ENCODE measurements around the gene CARD11. TPM values are rescaled to one million over a fixed set of nuclear protein-coding genes. Genes with fewer than 3 reads are reported as not detected.

The CARD11 gene
- total RNA-seq, 1 experiment from 2014 or later: 0.57 TPM

GRCh38 chr7:2965745-2966270 lies 77.9 kb downstream of the CARD11 start:
- Histone ChIP-seq H3K4me2 (ENCODE audit: low read length) (no peak overlapping the region), H4K20me1 (ENCODE audit: insufficient read depth) (no peaks in the 10 kb centered on the region), H3K27ac (ENCODE audit: low read depth, low read length) (no peak overlapping the region), H3K9ac (ENCODE audit: low read length) (no peak overlapping the region), H3K4me1 (ENCODE audit: control insufficient read depth in 1 of 2, insufficient read depth in 2 of 2, low read length in 2 of 2) (no peaks in the 10 kb centered on the region), H3K4me3 (replicated peaks in 1 of 2; ENCODE audit: low read depth in 1 of 2, low read length in 2 of 2) (no peak overlapping the region), H3K9me2 (ENCODE audit: insufficient read depth) (no peaks in the 10 kb centered on the region), H2AFZ (ENCODE audit: low read depth, low read length, poor library complexity, severe bottlenecking) (no peak overlapping the region), H3K27me3 (ENCODE audit: insufficient read depth, low read length) (no peaks in the 10 kb centered on the region), H3K9me3 (ENCODE audit: control insufficient read depth in 1 of 2, insufficient read depth in 1 of 2, low read depth in 1 of 2, low read length in 2 of 2) (0 out of 4 replicates have a peak, but pooled peaks cover 0 to 4% of the 10 kb centered on the region in 2 experiments), H3K79me2 (ENCODE audit: insufficient read depth, low read length) (no peaks in the 10 kb centered on the region), H3K36me3 (ENCODE audit: control insufficient read depth in 1 of 2, insufficient read depth in 2 of 2, low read length in 2 of 2) (no peaks in the 10 kb centered on the region)
- ChIA-PET RAD21 (ENCODE audit: low non-redundant PET in 1 of 2, low total read pairs in 2 of 2, uncharacterized antibody in 2 of 2, unreplicated experiment in 2 of 2) (no interaction called here), POLR2A (no interaction called here), CTCF (no interaction called here)
- no peak for ATAC-seq
- intact Hi-C loops (cut with micrococcal nuclease): no loop called here
- DNase-seq (ENCODE audit: low read depth, low spot score): no peak
- TF ChIP-seq SIN3A (IDR thresholded peaks at IDR 0.05; ENCODE audit: low read depth) (no peak), ZFX (IDR thresholded peaks at IDR 0.05) (no peak), JUND (IDR thresholded peaks at IDR 0.05) (no peak), EZH2 (IDR thresholded peaks at IDR 0.05) (no peak), YY1 (IDR thresholded peaks at IDR 0.05; ENCODE audit: extremely low read depth, insufficient replicate concordance, low read depth, low read length) (no peak)
- no TSS peak for BruUV-seq (replicated peaks)

- Histone ChIP-seq H3K79me2 (ENCODE audit: insufficient read depth, low read length) (no peaks in the 10 kb centered on the region), H3K9me2 (ENCODE audit: insufficient read depth) (no peaks in the 10 kb centered on the region), H3K9ac (ENCODE audit: low read length) (no peak overlapping the region), H3K4me3 (replicated peaks in 1 of 2; ENCODE audit: low read depth in 1 of 2, low read length in 2 of 2) (no peak overlapping the region), H3K36me3 (ENCODE audit: control insufficient read depth in 1 of 2, insufficient read depth in 2 of 2, low read length in 2 of 2) (no peaks in the 10 kb centered on the region), H3K4me2 (ENCODE audit: low read length) (no peak overlapping the region), H3K4me1 (ENCODE audit: control insufficient read depth in 1 of 2, insufficient read depth in 2 of 2, low read length in 2 of 2) (no peaks in the 10 kb centered on the region), H2AFZ (ENCODE audit: low read depth, low read length, poor library complexity, severe bottlenecking) (no peak overlapping the region), H3K27me3 (ENCODE audit: insufficient read depth, low read length) (no peaks in the 10 kb centered on the region), H3K27ac (ENCODE audit: low read depth, low read length) (no peak overlapping the region), H4K20me1 (ENCODE audit: insufficient read depth) (no peaks in the 10 kb centered on the region), H3K9me3 (ENCODE audit: control insufficient read depth in 1 of 2, insufficient read depth in 1 of 2, low read depth in 1 of 2, low read length in 2 of 2) (0 out of 4 replicates have a peak, but pooled peaks cover 0 to 4% of the 10 kb centered on the region in 2 experiments)
- no peak for TF ChIP-seq JUND (IDR thresholded peaks at IDR 0.05)
- TF ChIP-seq ZNF274 (IDR thresholded peaks at IDR 0.05; ENCODE audit: low read depth, low read length): no peak
- no peak for TF ChIP-seq MAX (IDR thresholded peaks at IDR 0.05)
- TF ChIP-seq POLR2A (IDR thresholded peaks at IDR 0.05; ENCODE audit: borderline replicate concordance, extremely low read depth, insufficient read depth, insufficient read length): no peak
- no peak for TF ChIP-seq SRF (IDR thresholded peaks at IDR 0.05; ENCODE audit: low read depth)
- TF ChIP-seq CEBPB (IDR thresholded peaks at IDR 0.05; ENCODE audit: low read depth): no peak
- intact Hi-C loops (cut with micrococcal nuclease): no loop called here
- BruUV-seq (replicated peaks): no TSS peak
- ChIA-PET RAD21 (ENCODE audit: low non-redundant PET in 1 of 2, low total read pairs in 2 of 2, uncharacterized antibody in 2 of 2, unreplicated experiment in 2 of 2) (no interaction called here), POLR2A (no interaction called here), CTCF (no interaction called here)
- DNase-seq (ENCODE audit: low read depth, low spot score) (no peak), ATAC-seq (no peak)
These were observed 78.4 kb downstream of the CARD11 start for GRCh38 chr7:2965301-2965700.
